Activated CD8-positive, alpha-beta T cell treated with anti-CD3 and anti-CD28 coated beads for 36 hours (primary cell): ENCODE measurements around the gene CEACAM1. TPM values are rescaled to one million over a fixed set of nuclear protein-coding genes. Genes with fewer than 3 reads are reported as not detected.
"Not testable (repeated sequence)": the region's sequence is repeated elsewhere in the genome, so short reads cannot be mapped to it uniquely, and the experiment has no call there.

Source experiments
- ATAC-seq: fragments of 200-7000 bp; cut with Tn5 transposase; one replicate; pipeline ENCODE4 v1.10.0; 2021; ENCODE audit warnings: mild to moderate bottlenecking, moderate library complexity
- CTCF ChIA-PET: fragments of 350-600 bp; sonication (Branson Sonifier 250); formaldehyde crosslinking; loops from one replicate; lab custom pipeline; 2021; ENCODE audit warnings: antibody characterized with exemption; lab: Charles Lee
- POLR2A ChIA-PET: fragments of 350-600 bp; sonication (Branson Sonifier 250); formaldehyde crosslinking; loops from one replicate; lab custom pipeline; 2021; ENCODE audit warnings: antibody characterized with exemption; lab: Charles Lee
- DNase-seq: peaks from one replicate; pipeline ENCODE4 v3.0.0-alpha.2; 2020
- H3K27ac Mint-ChIP-seq: one replicate; pipeline ENCODE4 v1.8.0; 2021; ENCODE audit warnings: mild to moderate bottlenecking, mixed read lengths
- H3K27me3 Mint-ChIP-seq: one replicate; pipeline ENCODE4 v1.8.0; 2021; ENCODE audit warnings: mixed read lengths
- H3K36me3 Mint-ChIP-seq: one replicate; pipeline ENCODE4 v1.8.0; 2021; ENCODE audit warnings: low read depth, mixed read lengths
- H3K4me1 Mint-ChIP-seq: one replicate; pipeline ENCODE4 v1.8.0; 2021; ENCODE audit warnings: low read depth, mixed read lengths
- H3K4me3 Mint-ChIP-seq: one replicate; pipeline ENCODE4 v1.8.0; 2021; ENCODE audit warnings: mild to moderate bottlenecking, moderate library complexity, mixed read lengths
- H3K9me3 Mint-ChIP-seq: one replicate; pipeline ENCODE4 v1.8.0; 2021; ENCODE audit warnings: mixed read lengths
- intact Hi-C: fragments of 100-400 bp; cut with micrococcal nuclease; formaldehyde crosslinking; loops from one replicate; pipeline ENCODE4 v1.10.0; 2022
- total RNA-seq, 2 experiments: library from RNA; stranded (reverse); gene quantifications; one replicate each; pipeline ENCODE4 v1.2.3, GENCODE V29; 2021
- TF ChIP-seq, protein P1 (sequence below): fragments of 200-600 bp; IDR thresholded peaks from one replicate; pipeline ENCODE4 v1.8.0; 2022; ENCODE audit warnings: antibody characterized with exemption, mild to moderate bottlenecking

The CEACAM1 gene
- total RNA-seq, 2 experiments from 2014 or later: 5.2 to 5.3 TPM

DNA sequence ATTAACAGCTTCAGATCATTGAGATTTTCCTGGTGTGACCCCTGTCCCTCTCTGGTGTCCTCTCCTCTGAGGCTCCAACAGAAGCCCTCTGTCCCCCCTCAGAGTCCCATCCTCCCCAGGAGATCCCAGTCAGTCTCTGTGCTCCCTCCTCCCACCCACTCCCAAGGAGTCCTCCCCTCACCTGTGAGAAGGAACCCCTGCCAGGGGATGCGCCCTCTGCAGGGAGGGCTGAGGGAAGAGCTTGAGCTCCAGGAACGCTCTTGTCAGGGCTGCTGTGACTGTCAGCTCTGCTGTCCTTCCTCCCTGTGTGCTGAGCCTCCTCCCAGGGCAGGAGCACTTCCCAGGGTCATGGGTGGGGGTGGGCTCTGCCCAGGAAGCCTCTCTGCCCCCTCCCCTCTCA, 33.2 kb upstream of the CEACAM1 start:
- Mint-ChIP-seq H3K4me1 (no peaks in the 10 kb centered on the region), H3K27me3 (peaks cover 15% of the 10 kb centered on the region), H3K4me3 (no peak overlapping the region), H3K27ac (no peak overlapping the region), H3K9me3 (no peaks in the 10 kb centered on the region), H3K36me3 (no peaks in the 10 kb centered on the region)
- no peak for ATAC-seq
- TF ChIP-seq, protein P1, sequence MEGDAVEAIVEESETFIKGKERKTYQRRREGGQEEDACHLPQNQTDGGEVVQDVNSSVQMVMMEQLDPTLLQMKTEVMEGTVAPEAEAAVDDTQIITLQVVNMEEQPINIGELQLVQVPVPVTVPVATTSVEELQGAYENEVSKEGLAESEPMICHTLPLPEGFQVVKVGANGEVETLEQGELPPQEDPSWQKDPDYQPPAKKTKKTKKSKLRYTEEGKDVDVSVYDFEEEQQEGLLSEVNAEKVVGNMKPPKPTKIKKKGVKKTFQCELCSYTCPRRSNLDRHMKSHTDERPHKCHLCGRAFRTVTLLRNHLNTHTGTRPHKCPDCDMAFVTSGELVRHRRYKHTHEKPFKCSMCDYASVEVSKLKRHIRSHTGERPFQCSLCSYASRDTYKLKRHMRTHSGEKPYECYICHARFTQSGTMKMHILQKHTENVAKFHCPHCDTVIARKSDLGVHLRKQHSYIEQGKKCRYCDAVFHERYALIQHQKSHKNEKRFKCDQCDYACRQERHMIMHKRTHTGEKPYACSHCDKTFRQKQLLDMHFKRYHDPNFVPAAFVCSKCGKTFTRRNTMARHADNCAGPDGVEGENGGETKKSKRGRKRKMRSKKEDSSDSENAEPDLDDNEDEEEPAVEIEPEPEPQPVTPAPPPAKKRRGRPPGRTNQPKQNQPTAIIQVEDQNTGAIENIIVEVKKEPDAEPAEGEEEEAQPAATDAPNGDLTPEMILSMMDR: no peak
- no peak for DNase-seq
- ChIA-PET POLR2A (no interaction called here), CTCF (interaction anchor here (1.6 to 2.1 kb wide), 2 partner anchors 35 to 121 kb away, joined by 7 to 15 read pairs; no protein-coding TSS in a partner anchor)
- intact Hi-C loops: no loop called here

- ATAC-seq (no peak), DNase-seq (no peak)
- H3K27ac Mint-ChIP-seq: no peak overlapping the region
- CTCF ChIA-PET: no interaction called here
- H3K27me3 Mint-ChIP-seq: peaks cover 15% of the 10 kb centered on the region
- no peak overlapping the region for H3K4me3 Mint-ChIP-seq
- no peaks in the 10 kb centered on the region for H3K9me3 Mint-ChIP-seq
- H3K4me1 Mint-ChIP-seq: no peaks in the 10 kb centered on the region
- H3K36me3 Mint-ChIP-seq: no peaks in the 10 kb centered on the region
- TF ChIP-seq, protein P1: no peak
- intact Hi-C loops: no loop called here
- POLR2A ChIA-PET: no interaction called here
Observed at GRCh38 chr19:42560731-42561130, 32.5 kb upstream of the CEACAM1 start.

GRCh38 chr19:42558450-42559150, 30.3 kb upstream of the CEACAM1 start:
- Mint-ChIP-seq H3K36me3 (no peaks in the 10 kb centered on the region), H3K27me3 (peaks cover 22% of the 10 kb centered on the region), H3K27ac (no peak overlapping the region), H3K4me3 (no peak overlapping the region), H3K9me3 (no peaks in the 10 kb centered on the region), H3K4me1 (no peaks in the 10 kb centered on the region)
- ChIA-PET CTCF (interaction anchor here (1.3 kb wide), 1 partner anchor 38 kb away, joined by 3 read pairs; no protein-coding TSS in a partner anchor), POLR2A (no interaction called here)
- intact Hi-C loops: no loop called here
- no peak for DNase-seq
- TF ChIP-seq, protein P1: no peak
- ATAC-seq: no peak

DNA sequence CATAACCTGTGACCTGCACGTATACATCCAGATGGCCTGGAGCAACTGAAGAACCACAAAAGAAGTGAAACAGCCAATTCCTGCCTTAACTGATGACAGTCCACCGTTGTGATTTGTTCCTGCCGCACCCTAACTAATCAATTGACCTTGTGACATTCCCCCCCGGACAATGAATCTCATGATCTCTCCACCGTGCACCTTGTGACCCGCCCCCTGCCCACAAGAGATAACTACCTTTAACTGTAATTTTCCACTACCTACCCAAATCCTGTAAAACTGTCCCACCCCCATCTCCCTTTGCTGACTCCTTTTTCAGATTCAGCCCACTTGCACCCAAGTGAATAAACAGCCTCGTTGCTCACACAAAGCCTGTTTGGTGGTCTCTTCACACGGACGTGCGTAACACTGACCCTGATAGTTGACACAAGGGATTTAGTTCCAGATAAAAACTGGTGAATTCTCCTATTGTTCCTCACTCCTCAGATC, 29.1 kb upstream of the CEACAM1 start:
- peaks cover 18% of the 10 kb centered on the region for H3K27me3 Mint-ChIP-seq
- CTCF ChIA-PET: not testable (repeated sequence)

GRCh38 chr19:42555801-42556200, 27.5 kb upstream of the CEACAM1 start:
- ChIA-PET CTCF (interaction anchor here (1.1 to 1.8 kb wide), 3 partner anchors 9 to 105 kb away, joined by 3 to 9 read pairs (median 6); no protein-coding TSS in a partner anchor), POLR2A (no interaction called here)
- Mint-ChIP-seq H3K4me1 (no peaks in the 10 kb centered on the region), H3K36me3 (no peaks in the 10 kb centered on the region), H3K4me3 (no peak overlapping the region), H3K27ac (no peak overlapping the region), H3K9me3 (peaks cover 4% of the 10 kb centered on the region), H3K27me3 (peaks cover 17% of the 10 kb centered on the region)
- ATAC-seq: no peak
- intact Hi-C loops: no loop called here
- TF ChIP-seq, protein P1: no peak
- DNase-seq: no peak

More for the DNA sequence above, 29.1 kb upstream of the CEACAM1 start:
- H3K9me3 Mint-ChIP-seq, H3K4me3 Mint-ChIP-seq, H3K4me1 Mint-ChIP-seq, ATAC-seq, DNase-seq, H3K36me3 Mint-ChIP-seq, H3K27ac Mint-ChIP-seq, intact Hi-C loops, POLR2A ChIA-PET: not testable (repeated sequence)
